ENCODE data around the gene DMGDH. TPM values are rescaled to one million over a fixed set of nuclear protein-coding genes. Genes with fewer than 3 reads are reported as not detected.

Gene DMGDH
- total RNA-seq, 1 donor from 2014 or later: 3.1 TPM

DNA sequence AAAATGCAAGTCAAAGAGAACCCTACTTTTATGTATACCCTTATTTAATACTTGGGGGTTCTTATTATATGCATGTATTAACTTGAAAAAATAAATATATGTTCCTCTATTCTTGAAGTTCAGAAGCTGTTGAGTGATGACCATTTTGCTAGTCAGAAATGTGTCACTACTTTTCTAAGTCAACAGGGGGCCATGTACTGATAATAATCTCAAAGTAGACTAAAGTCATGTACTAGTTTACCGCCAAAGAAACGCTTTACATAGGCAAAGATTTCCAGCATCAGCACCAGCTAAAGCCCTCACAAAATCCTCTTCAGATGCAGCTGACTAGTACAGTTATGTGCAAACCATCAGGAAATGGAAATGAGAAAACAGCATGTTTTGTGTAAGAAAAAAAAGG, 36.4 kb upstream of the DMGDH start:
- H3K27ac ChIP-seq (ENCODE audit: low read depth, low read length): no peak overlapping the region
- no peaks in the 10 kb centered on the region for H3K9me3 ChIP-seq (ENCODE audit: control insufficient read depth in 3 of 3, low read length in 3 of 3)
- peaks cover 0 to 3% (median 0%) of the 10 kb centered on the region in 3 donors for H3K4me1 ChIP-seq (ENCODE audit: control insufficient read depth in 3 of 3, insufficient read depth in 3 of 3, low read length in 3 of 3)
- no peaks in the 10 kb centered on the region for H3K36me3 ChIP-seq (ENCODE audit: control insufficient read depth in 3 of 3, insufficient read depth in 3 of 3, low read length in 3 of 3)
- no peak overlapping the region for H3K9ac ChIP-seq (ENCODE audit: low read depth in 1 of 3, low read length in 3 of 3)
- no peak overlapping the region for H3K4me3 ChIP-seq (ENCODE audit: low read length in 3 of 3)
- peaks cover 0 to 5% (median under 1%) of the 10 kb centered on the region in 3 donors for H3K27me3 ChIP-seq (ENCODE audit: control insufficient read depth in 3 of 3, insufficient read depth in 3 of 3, low read length in 3 of 3)

DNA sequence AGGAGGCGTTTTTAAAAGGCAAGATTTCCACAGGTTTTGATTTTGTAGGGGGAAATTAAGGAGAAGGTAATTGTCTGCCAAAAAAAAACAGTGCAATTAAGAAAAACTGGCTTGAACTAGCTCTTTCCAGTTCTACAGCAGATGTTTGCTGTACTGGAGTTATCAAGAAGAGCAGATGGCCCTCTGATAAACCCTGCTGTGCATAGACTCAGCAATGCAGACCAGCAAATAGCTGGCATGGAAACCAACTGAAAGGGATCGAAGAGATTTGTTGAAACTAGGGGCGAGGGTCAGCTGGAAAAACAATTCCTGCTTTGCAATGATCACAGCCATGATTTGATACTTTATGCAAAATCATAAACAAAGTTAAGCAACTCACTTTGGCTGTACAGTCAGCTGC, 24.3 kb upstream of the DMGDH start:
- no peaks in the 10 kb centered on the region for H3K27me3 ChIP-seq (ENCODE audit: control insufficient read depth in 3 of 3, insufficient read depth in 3 of 3, low read length in 3 of 3)
- no peaks in the 10 kb centered on the region for H3K36me3 ChIP-seq (ENCODE audit: control insufficient read depth in 3 of 3, insufficient read depth in 3 of 3, low read length in 3 of 3)
- H3K4me1 ChIP-seq (ENCODE audit: control insufficient read depth in 3 of 3, insufficient read depth in 3 of 3, low read length in 3 of 3): no peaks in the 10 kb centered on the region

DNA sequence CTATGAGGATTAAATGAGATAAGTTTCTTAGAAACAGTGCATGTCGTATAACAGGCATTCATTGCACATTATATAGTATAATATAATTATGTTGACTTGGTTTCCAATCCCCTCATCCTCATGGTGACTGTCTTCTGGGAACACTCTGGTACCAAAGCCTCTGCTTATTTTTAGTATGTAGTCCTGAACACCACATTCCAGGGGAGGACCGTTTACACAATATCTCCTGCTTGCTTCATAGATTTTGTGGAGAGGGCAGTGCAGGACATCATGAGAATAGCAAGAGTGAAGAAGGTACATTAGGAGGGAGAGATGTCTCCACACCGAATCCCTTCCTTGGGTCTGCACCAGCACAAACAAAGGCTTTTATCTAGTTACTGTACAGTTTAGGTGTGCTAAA, 21.6 kb upstream of the DMGDH start:
- no peak overlapping the region for H3K9ac ChIP-seq (ENCODE audit: low read depth in 1 of 3, low read length in 3 of 3)
- H3K27me3 ChIP-seq (ENCODE audit: control insufficient read depth in 3 of 3, insufficient read depth in 3 of 3, low read length in 3 of 3): no peaks in the 10 kb centered on the region
- no peak overlapping the region for H3K4me3 ChIP-seq (ENCODE audit: low read length in 3 of 3)
- no peak overlapping the region for H3K27ac ChIP-seq (ENCODE audit: low read depth, low read length)
- no peaks in the 10 kb centered on the region for H3K9me3 ChIP-seq (ENCODE audit: control insufficient read depth in 3 of 3, low read length in 3 of 3)
- H3K4me1 ChIP-seq (ENCODE audit: control insufficient read depth in 3 of 3, insufficient read depth in 3 of 3, low read length in 3 of 3): no peaks in the 10 kb centered on the region
- no peaks in the 10 kb centered on the region for H3K36me3 ChIP-seq (ENCODE audit: control insufficient read depth in 3 of 3, insufficient read depth in 3 of 3, low read length in 3 of 3)

More for the DNA sequence above, 24.3 kb upstream of the DMGDH start:
- H3K9ac ChIP-seq (ENCODE audit: low read depth in 1 of 3, low read length in 3 of 3): no peak overlapping the region
- H3K9me3 ChIP-seq (ENCODE audit: control insufficient read depth in 3 of 3, low read length in 3 of 3): no peaks in the 10 kb centered on the region
- H3K4me3 ChIP-seq (ENCODE audit: low read length in 3 of 3): no peak overlapping the region
- H3K27ac ChIP-seq (ENCODE audit: low read depth, low read length): no peak overlapping the region

DNA sequence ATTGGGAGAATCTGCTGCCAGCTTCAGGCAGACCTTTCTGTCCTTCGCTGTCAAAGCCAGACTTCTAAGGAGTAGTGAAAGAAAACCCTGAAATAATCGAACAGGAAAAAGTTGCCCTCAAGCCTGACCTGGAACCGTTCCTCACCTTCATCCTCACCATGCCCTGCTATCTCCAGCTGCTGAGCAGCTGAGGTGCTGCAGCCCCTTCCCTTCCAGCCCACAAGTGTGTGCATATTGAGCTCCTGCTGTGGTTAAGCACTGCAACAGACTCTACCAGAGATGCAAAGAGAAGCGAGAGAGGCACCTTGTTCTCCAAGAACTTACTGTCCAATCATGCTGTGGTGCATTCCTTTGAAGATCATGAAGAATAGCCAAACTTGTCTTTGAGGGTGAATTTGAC, 19.0 kb upstream of the DMGDH start:
- Histone ChIP-seq H3K36me3 (ENCODE audit: control insufficient read depth in 3 of 3, insufficient read depth in 3 of 3, low read length in 3 of 3) (no peaks in the 10 kb centered on the region), H3K4me3 (ENCODE audit: low read length in 3 of 3) (no peak overlapping the region), H3K4me1 (ENCODE audit: control insufficient read depth in 3 of 3, insufficient read depth in 3 of 3, low read length in 3 of 3) (no peaks in the 10 kb centered on the region), H3K9me3 (ENCODE audit: control insufficient read depth in 3 of 3, low read length in 3 of 3) (no peaks in the 10 kb centered on the region), H3K27me3 (ENCODE audit: control insufficient read depth in 3 of 3, insufficient read depth in 3 of 3, low read length in 3 of 3) (no peaks in the 10 kb centered on the region), H3K9ac (ENCODE audit: low read depth in 1 of 3, low read length in 3 of 3) (no peak overlapping the region), H3K27ac (ENCODE audit: low read depth, low read length) (no peak overlapping the region)

DNA sequence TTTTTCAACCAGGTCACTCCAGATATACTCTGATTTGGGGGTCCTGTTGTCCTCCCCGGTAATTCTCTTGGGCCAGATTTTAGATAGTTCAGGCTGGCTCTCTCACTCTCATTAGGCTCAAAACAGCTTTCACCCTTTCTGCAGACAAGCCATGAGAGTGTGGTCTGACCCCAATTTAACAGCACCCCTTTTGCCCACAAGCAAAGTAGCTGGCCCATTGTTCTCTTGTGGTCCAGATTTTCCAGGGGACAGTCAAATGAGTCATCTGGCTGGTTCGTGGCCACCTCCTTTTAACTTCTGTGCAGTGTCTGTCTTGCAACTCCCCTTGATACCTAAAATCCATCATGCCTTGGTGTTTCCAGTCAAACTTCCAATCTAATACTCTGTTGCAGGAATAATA, 16.6 kb upstream of the DMGDH start:
- H3K9ac ChIP-seq (ENCODE audit: low read depth in 1 of 3, low read length in 3 of 3): no peak overlapping the region
- H3K4me3 ChIP-seq (ENCODE audit: low read length in 3 of 3): no peak overlapping the region
- peaks cover 0 to 3% (median 0%) of the 10 kb centered on the region in 3 donors for H3K36me3 ChIP-seq (ENCODE audit: control insufficient read depth in 3 of 3, insufficient read depth in 3 of 3, low read length in 3 of 3)
- H3K9me3 ChIP-seq (ENCODE audit: control insufficient read depth in 3 of 3, low read length in 3 of 3): no peaks in the 10 kb centered on the region
- no peak overlapping the region for H3K27ac ChIP-seq (ENCODE audit: low read depth, low read length)
- no peaks in the 10 kb centered on the region for H3K27me3 ChIP-seq (ENCODE audit: control insufficient read depth in 3 of 3, insufficient read depth in 3 of 3, low read length in 3 of 3)
- H3K4me1 ChIP-seq (ENCODE audit: control insufficient read depth in 3 of 3, insufficient read depth in 3 of 3, low read length in 3 of 3): no peaks in the 10 kb centered on the region

DNA sequence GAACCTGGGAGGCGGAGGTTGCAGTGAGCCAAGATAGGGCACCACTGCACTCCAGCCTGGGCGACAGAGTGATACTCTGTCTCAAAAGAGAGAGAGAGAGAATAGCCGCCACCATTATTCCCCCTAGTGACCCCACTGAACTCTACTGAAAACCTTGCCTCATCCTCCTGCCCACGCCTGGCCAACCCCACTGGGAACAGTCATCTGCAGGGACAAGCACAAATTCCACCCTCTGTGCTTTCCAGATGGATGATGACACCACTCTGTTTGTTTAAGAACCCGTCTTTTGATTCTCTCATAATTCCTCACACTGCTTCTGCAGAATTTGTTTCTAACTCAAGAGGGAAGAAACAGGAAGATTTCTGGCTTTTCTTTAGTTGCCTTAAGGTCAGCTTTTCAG, 12.3 kb upstream of the DMGDH start:
- Histone ChIP-seq H3K4me1 (ENCODE audit: control insufficient read depth in 3 of 3, insufficient read depth in 3 of 3, low read length in 3 of 3) (no peaks in the 10 kb centered on the region), H3K4me3 (ENCODE audit: low read length in 3 of 3) (no peak overlapping the region), H3K27ac (ENCODE audit: low read depth, low read length) (no peak overlapping the region), H3K9ac (ENCODE audit: low read depth in 1 of 3, low read length in 3 of 3) (no peak overlapping the region), H3K9me3 (ENCODE audit: control insufficient read depth in 3 of 3, low read length in 3 of 3) (no peaks in the 10 kb centered on the region), H3K36me3 (ENCODE audit: control insufficient read depth in 3 of 3, insufficient read depth in 3 of 3, low read length in 3 of 3) (peaks cover 0 to 3% (median 0%) of the 10 kb centered on the region in 3 donors), H3K27me3 (ENCODE audit: control insufficient read depth in 3 of 3, insufficient read depth in 3 of 3, low read length in 3 of 3) (no peaks in the 10 kb centered on the region)

DNA sequence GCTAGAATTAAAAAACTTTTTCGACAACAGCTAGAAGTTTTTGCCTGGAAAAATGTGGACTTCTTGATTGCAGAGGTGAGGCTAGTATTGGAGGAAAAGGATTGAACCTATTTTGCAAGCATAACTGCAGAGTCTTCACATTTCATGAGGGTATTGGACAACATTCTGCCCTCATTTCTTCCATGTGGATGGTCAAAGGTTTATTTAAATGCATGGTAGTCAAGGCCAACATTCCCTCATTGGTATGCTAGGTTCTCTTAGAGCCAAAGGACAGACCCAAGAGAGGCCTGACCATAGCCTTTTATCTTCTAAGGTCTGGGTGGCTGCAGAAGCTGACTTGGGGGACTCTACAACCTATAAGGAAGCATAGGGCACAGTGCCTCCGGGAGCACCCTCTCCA, 11.3 kb upstream of the DMGDH start:
- Histone ChIP-seq H3K9ac (ENCODE audit: low read depth in 1 of 3, low read length in 3 of 3) (no peak overlapping the region), H3K4me3 (ENCODE audit: low read length in 3 of 3) (no peak overlapping the region), H3K9me3 (ENCODE audit: control insufficient read depth in 3 of 3, low read length in 3 of 3) (no peaks in the 10 kb centered on the region), H3K27ac (ENCODE audit: low read depth, low read length) (no peak overlapping the region), H3K27me3 (ENCODE audit: control insufficient read depth in 3 of 3, insufficient read depth in 3 of 3, low read length in 3 of 3) (no peaks in the 10 kb centered on the region), H3K4me1 (ENCODE audit: control insufficient read depth in 3 of 3, insufficient read depth in 3 of 3, low read length in 3 of 3) (peaks cover 0 to 3% (median 2%) of the 10 kb centered on the region in 3 donors), H3K36me3 (ENCODE audit: control insufficient read depth in 3 of 3, insufficient read depth in 3 of 3, low read length in 3 of 3) (peaks cover 0 to 3% (median 0%) of the 10 kb centered on the region in 3 donors)

DNA sequence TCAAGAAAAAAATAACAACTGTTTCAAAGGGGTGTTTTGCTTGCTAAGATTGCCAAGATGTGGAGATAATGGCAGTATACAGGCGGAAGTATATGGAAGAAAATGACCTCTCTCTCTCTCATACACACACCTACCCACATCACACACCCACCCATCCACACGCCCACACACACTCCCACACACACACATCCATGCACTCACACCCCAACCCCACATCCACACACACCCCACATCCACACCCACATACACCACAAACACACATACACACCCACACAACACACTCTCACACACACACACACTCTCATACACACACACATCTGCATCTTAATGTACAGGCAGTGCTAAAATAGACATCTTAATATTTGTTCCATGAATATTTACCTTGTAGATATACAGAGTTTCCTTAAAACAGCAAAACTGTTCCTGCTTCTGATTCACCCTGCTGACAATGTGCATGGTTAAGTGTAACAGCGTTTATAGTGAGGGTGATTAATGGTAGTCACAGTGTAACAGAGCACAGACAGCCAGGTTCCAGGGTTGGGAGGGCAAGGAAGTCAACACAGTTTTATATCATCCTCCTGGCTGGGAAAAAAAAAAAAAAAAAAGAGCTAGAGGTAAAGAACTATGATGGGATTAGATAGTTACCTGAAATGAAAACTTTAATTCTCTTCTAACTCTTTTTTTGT, 8.3 kb upstream of the DMGDH start:
- H3K27ac ChIP-seq (ENCODE audit: low read depth, low read length): no peak overlapping the region
- peaks cover 0 to 5% (median 0%) of the 10 kb centered on the region in 3 donors for H3K9me3 ChIP-seq (ENCODE audit: control insufficient read depth in 3 of 3, low read length in 3 of 3)
- H3K9ac ChIP-seq (ENCODE audit: low read depth in 1 of 3, low read length in 3 of 3): no peak overlapping the region
- peaks cover 0 to 3% (median 2%) of the 10 kb centered on the region in 3 donors for H3K4me1 ChIP-seq (ENCODE audit: control insufficient read depth in 3 of 3, insufficient read depth in 3 of 3, low read length in 3 of 3)
- no peaks in the 10 kb centered on the region for H3K27me3 ChIP-seq (ENCODE audit: control insufficient read depth in 3 of 3, insufficient read depth in 3 of 3, low read length in 3 of 3)
- peaks cover 0 to 3% (median 0%) of the 10 kb centered on the region in 3 donors for H3K36me3 ChIP-seq (ENCODE audit: control insufficient read depth in 3 of 3, insufficient read depth in 3 of 3, low read length in 3 of 3)
- H3K4me3 ChIP-seq (ENCODE audit: low read length in 3 of 3): no peak overlapping the region

DNA sequence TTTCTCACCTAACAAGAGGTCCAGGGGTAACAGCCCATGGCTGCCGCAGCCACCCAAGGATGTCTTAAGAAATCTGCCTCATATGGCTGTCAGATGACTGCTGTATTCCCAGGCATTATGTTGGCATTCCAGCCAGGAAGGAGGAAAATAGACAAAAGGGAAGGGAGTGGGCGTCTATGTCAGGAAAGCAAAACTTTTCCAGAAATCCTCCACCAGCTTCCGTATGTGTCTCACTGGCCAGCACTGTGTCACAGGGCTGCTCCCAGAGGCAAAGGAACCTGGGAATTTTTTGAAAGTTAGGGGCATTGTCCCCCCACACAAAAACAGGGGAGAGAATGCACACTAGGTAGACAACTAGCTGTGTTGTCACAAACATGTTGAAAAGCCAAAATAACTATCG, 7.3 kb upstream of the DMGDH start:
- peaks cover 0 to 5% (median 0%) of the 10 kb centered on the region in 3 donors for H3K9me3 ChIP-seq (ENCODE audit: control insufficient read depth in 3 of 3, low read length in 3 of 3)
- peaks cover 0 to 3% (median 2%) of the 10 kb centered on the region in 3 donors for H3K4me1 ChIP-seq (ENCODE audit: control insufficient read depth in 3 of 3, insufficient read depth in 3 of 3, low read length in 3 of 3)
- H3K4me3 ChIP-seq (ENCODE audit: low read length in 3 of 3): no peak overlapping the region
- H3K27ac ChIP-seq (ENCODE audit: low read depth, low read length): no peak overlapping the region
- peaks cover 0 to 3% (median 0%) of the 10 kb centered on the region in 3 donors for H3K36me3 ChIP-seq (ENCODE audit: control insufficient read depth in 3 of 3, insufficient read depth in 3 of 3, low read length in 3 of 3)
- H3K9ac ChIP-seq (ENCODE audit: low read depth in 1 of 3, low read length in 3 of 3): no peak overlapping the region
- no peaks in the 10 kb centered on the region for H3K27me3 ChIP-seq (ENCODE audit: control insufficient read depth in 3 of 3, insufficient read depth in 3 of 3, low read length in 3 of 3)

DNA sequence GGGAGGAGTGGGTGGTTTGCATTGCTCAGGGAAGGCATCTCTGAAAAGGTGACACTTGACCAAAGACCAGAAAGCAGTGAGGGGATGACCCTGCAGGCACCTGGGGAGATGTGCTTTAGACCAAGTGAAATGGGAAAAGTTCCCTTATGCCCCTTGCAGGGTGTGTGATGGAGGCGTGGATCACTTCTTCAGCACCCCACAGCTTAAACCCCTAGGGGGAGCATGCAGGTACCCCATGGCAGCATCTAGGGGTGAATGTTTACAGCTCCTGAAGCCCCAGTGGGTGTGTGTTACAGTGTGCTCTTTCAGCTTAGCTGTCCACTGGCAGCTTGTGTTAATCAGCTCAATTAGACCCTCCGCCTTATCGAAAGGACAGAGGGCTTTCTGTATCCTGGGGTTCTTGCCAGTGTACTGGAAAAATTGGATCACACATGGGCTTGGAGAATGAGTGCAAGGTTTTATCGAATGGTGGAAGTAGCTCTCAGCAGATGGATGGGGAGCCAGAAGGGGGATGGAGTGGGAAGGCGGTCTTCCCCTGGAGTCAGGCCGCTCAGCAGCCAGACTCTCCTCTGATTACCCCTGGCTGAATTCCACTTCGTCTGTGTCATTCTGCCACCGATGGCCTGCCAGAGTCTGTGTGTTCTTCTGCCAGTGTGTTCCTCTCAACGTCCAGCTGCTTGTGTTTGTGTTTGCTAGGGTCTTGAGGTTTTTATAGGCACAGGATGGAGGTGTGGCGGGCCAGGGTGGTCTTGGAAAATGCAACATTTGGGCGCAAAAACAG, 6.4 kb upstream of the DMGDH start:
- H3K4me1 ChIP-seq (ENCODE audit: control insufficient read depth in 3 of 3, insufficient read depth in 3 of 3, low read length in 3 of 3): peaks cover 0 to 3% (median 2%) of the 10 kb centered on the region in 3 donors
- H3K27me3 ChIP-seq (ENCODE audit: control insufficient read depth in 3 of 3, insufficient read depth in 3 of 3, low read length in 3 of 3): no peaks in the 10 kb centered on the region
- H3K27ac ChIP-seq (ENCODE audit: low read depth, low read length): no peak overlapping the region

More for the DNA sequence above, 6.4 kb upstream of the DMGDH start:
- H3K36me3 ChIP-seq (ENCODE audit: control insufficient read depth in 3 of 3, insufficient read depth in 3 of 3, low read length in 3 of 3): no peaks in the 10 kb centered on the region
- H3K9me3 ChIP-seq (ENCODE audit: control insufficient read depth in 3 of 3, low read length in 3 of 3): peaks cover 0 to 5% (median 0%) of the 10 kb centered on the region in 3 donors
- no peak overlapping the region for H3K4me3 ChIP-seq (ENCODE audit: low read length in 3 of 3)
- no peak overlapping the region for H3K9ac ChIP-seq (ENCODE audit: low read depth in 1 of 3, low read length in 3 of 3)
